DND-41 (cell line): ENCODE measurements around the gene KIR2DL3.

ENCODE experiments used
- CTCF ChIP-seq: IDR thresholded peaks from 2 replicates; pipeline ENCODE4 v1.5.1; 2012; ENCODE audit warnings: borderline replicate concordance, low read length, moderate library complexity, mild to moderate bottlenecking; ENCODE audit not compliant: poor library complexity, severe bottlenecking; ENCODE audit errors: extremely low read depth
- EZH2 ChIP-seq: IDR thresholded peaks from 3 replicates; pipeline ENCODE4 v1.6.1; 2012; ENCODE audit warnings: borderline replicate concordance, low read depth, mild to moderate bottlenecking, moderate library complexity, low read length, inconsistent platforms; ENCODE audit not compliant: severe bottlenecking

GRCh38 chr19:54704928-54705327 is 33.4 kb upstream of the KIR2DL3 start:
- TF ChIP-seq CTCF (no peak), EZH2 (no peak)
